ENCODE measurements around the gene EPB41L2. TPM values are rescaled to one million over a fixed set of nuclear protein-coding genes. Genes with fewer than 3 reads are reported as not detected.
"Not testable (repeated sequence)": the region's sequence is repeated elsewhere in the genome, so short reads cannot be mapped to it uniquely, and the experiment has no call there.

EPB41L2 gene
- total RNA-seq, 4 donors from 2014 or later, result 45.3 to 102 (median 61.9) TPM

GRCh38 chr6:130815200-130816071, 247.6 kb downstream of the EPB41L2 start:
- H3K36me3 ChIP-seq, result no peaks in the 10 kb centered on the region
- H3K4me1 ChIP-seq, result peaks cover 0 to 2% (median 0%) of the 10 kb centered on the region in 4 donors
- no peak for DNase-seq
- in situ Hi-C loops (cut with MboI; ENCODE audit: low pct_ligation_motif_present in 1 of 4, low pct_unique_long_range_greater_than_20kb in 1 of 4, low sequenced_read_pairs in 3 of 4) (no loop called here), intact Hi-C loops (cut with DNase I; ENCODE audit: low total_unique reads) (no loop called here)
- H3K27me3 ChIP-seq, result no peaks in the 10 kb centered on the region
- no peak overlapping the region for H3K27ac ChIP-seq
- TF ChIP-seq EP300 (IDR thresholded peaks at IDR 0.05; ENCODE audit: low read depth) (no peak), CTCF (IDR thresholded peaks at IDR 0.05) (no peak), POLR2AphosphoS5 (IDR thresholded peaks at IDR 0.05) (no peak), POLR2A (IDR thresholded peaks at IDR 0.05) (no peak)
- no peak overlapping the region for H3K4me3 ChIP-seq
- H3K9me3 ChIP-seq, result no peaks in the 10 kb centered on the region
- WGBS, 2 donors (ENCODE audit: low coverage in 1 of 2), result 84% methylated on average over 5 of the region's 5 CpGs

- Histone ChIP-seq H3K36me3 (no peaks in the 10 kb centered on the region), H3K27ac (no peak overlapping the region), H3K4me1 (peaks cover 0 to 6% (median 0%) of the 10 kb centered on the region in 4 donors), H3K27me3 (no peaks in the 10 kb centered on the region), H3K9me3 (no peaks in the 10 kb centered on the region), H3K4me3 (no peak overlapping the region)
- in situ Hi-C loops (cut with MboI; ENCODE audit: low pct_ligation_motif_present in 1 of 4, low pct_unique_long_range_greater_than_20kb in 1 of 4, low sequenced_read_pairs in 3 of 4) (no loop called here), intact Hi-C loops (cut with DNase I; ENCODE audit: low total_unique reads) (no loop called here)
- no peak for DNase-seq
- WGBS, 2 donors (ENCODE audit: low coverage in 1 of 2), result 93 to 100% methylated on average over 2 to 3 of the region's 3 CpGs
- TF ChIP-seq POLR2AphosphoS5 (IDR thresholded peaks at IDR 0.05), result no peak
- TF ChIP-seq EP300 (IDR thresholded peaks at IDR 0.05; ENCODE audit: low read depth), result no peak
- TF ChIP-seq POLR2A (IDR thresholded peaks at IDR 0.05), result no peak
- TF ChIP-seq CTCF (IDR thresholded peaks at IDR 0.05), result no peak
Observed at GRCh38 chr6:130814506-130814905, 248.5 kb downstream of the EPB41L2 start.

GRCh38 chr6:130811932-130812331, 251.1 kb downstream of the EPB41L2 start:
- 56 to 72% methylated on average over 4 to 5 of the region's 5 CpGs for WGBS, 2 donors (ENCODE audit: low coverage in 1 of 2)
- in situ Hi-C loops (cut with MboI; ENCODE audit: low pct_ligation_motif_present in 1 of 4, low pct_unique_long_range_greater_than_20kb in 1 of 4, low sequenced_read_pairs in 3 of 4), result no loop called here
- Histone ChIP-seq H3K4me1 (peaks cover 0 to 6% (median 0%) of the 10 kb centered on the region in 4 donors), H3K27me3 (no peaks in the 10 kb centered on the region), H3K36me3 (no peaks in the 10 kb centered on the region), H3K4me3 (no peak overlapping the region), H3K9me3 (no peaks in the 10 kb centered on the region), H3K27ac (no peak overlapping the region)
- TF ChIP-seq POLR2A (IDR thresholded peaks at IDR 0.05) (no peak), CTCF (IDR thresholded peaks at IDR 0.05) (no peak), POLR2AphosphoS5 (IDR thresholded peaks at IDR 0.05) (no peak), EP300 (IDR thresholded peaks at IDR 0.05; ENCODE audit: low read depth) (no peak)
- intact Hi-C loops (cut with DNase I; ENCODE audit: low total_unique reads), result no loop called here
- no peak for DNase-seq

- in situ Hi-C loops (cut with MboI; ENCODE audit: low pct_ligation_motif_present in 1 of 4, low pct_unique_long_range_greater_than_20kb in 1 of 4, low sequenced_read_pairs in 3 of 4), result no loop called here
- TF ChIP-seq POLR2A (IDR thresholded peaks at IDR 0.05), result no peak
- no peak for TF ChIP-seq POLR2AphosphoS5 (IDR thresholded peaks at IDR 0.05)
- no peak for TF ChIP-seq EP300 (IDR thresholded peaks at IDR 0.05; ENCODE audit: low read depth)
- TF ChIP-seq CTCF (IDR thresholded peaks at IDR 0.05), result no peak
- no peaks in the 10 kb centered on the region for H3K9me3 ChIP-seq
- peaks cover 0 to 6% (median 0%) of the 10 kb centered on the region in 4 donors for H3K4me1 ChIP-seq
- H3K27me3 ChIP-seq, result no peaks in the 10 kb centered on the region
- intact Hi-C loops (cut with DNase I; ENCODE audit: low total_unique reads), result no loop called here
- H3K4me3 ChIP-seq, result no peak overlapping the region
- no peaks in the 10 kb centered on the region for H3K36me3 ChIP-seq
- 39 to 62% methylated on average over 7 to 9 of the region's 9 CpGs for WGBS, 2 donors (ENCODE audit: low coverage in 1 of 2)
- no peak for DNase-seq
- no peak overlapping the region for H3K27ac ChIP-seq
Observed at GRCh38 chr6:130810307-130811030, 252.6 kb downstream of the EPB41L2 start.

- H3K9me3 ChIP-seq; H3K36me3 ChIP-seq; in situ Hi-C loops (cut with MboI; ENCODE audit: low pct_ligation_motif_present in 1 of 4, low pct_unique_long_range_greater_than_20kb in 1 of 4, low sequenced_read_pairs in 3 of 4); H3K27ac ChIP-seq; intact Hi-C loops (cut with DNase I; ENCODE audit: low total_unique reads); H3K27me3 ChIP-seq; DNase-seq; H3K4me1 ChIP-seq; H3K4me3 ChIP-seq: not testable (repeated sequence)
- 98% methylated on average over 25 to 37 of the region's 37 CpGs for WGBS, 2 donors (ENCODE audit: low coverage in 1 of 2)
Observed at GRCh38 chr6:130801368-130801767, 261.7 kb downstream of the EPB41L2 start.
